ENCODE data around the gene KIF1B. TPM values are rescaled to one million over a fixed set of nuclear protein-coding genes. Genes with fewer than 3 reads are reported as not detected.
A peak's percentile ranks its signal among the peaks of the same experiment; 100 is the strongest.

The KIF1B gene
- total and polyA plus RNA-seq, 9 of the 15 experiments (the other 6 are each of a cell fraction or from before 2014, with no cell fraction given), result 2.8 to 19.8 (median 11.9) TPM

DNA sequence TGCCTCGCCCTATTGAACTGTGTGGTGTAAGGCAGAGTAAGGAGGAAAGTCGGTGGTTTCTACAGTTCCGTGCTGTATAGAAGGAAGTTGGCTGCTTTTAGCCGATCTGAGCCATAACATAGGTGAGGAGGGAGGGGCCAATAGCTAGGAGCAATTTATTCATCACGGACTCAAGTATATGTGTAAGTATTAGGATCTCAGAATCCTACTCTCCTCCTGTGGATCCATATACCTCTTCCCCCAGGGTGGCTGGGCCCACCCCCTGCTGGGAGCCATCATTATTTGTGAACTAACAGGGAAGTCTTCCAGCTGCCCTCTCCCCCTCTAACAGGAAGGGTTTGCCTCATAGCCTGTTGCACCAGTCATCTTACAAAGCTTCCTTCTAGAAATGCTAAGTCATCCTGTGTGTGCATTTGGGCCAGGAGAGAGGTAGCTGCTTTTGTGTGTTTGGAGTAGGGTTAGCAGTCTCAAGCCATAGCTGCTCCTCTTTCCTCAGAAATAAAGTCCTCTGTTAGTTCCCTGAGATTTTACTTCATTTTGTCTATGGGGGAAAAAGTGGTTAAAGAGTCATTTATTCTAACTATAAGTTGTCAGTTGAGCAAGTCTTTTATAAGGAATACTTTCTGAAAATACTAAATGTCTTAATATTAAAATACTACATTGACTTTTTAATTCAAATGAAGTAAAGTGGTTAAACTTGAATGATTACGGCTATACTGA lies 205.0 kb downstream of the KIF1B start (continued):
- TF ChIP-seq PBX2 (CRISPR knock-in tag; IDR thresholded peaks at IDR 0.05; ENCODE audit: low read depth) (no peak), PBX2 (tag; conservative IDR thresholded peaks at IDR 0.05; ENCODE audit: low read depth) (peak; percentile 43), REST (IDR thresholded peaks at IDR 0.05; ENCODE audit: borderline replicate concordance) (0 out of 2 replicates have a peak, but pooled peaks have one; percentile 2), REST (CRISPR knock-in tag; IDR thresholded peaks at IDR 0.05; ENCODE audit: low read depth) (no peak), SMAD4 (CRISPR knock-in tag; conservative IDR thresholded peaks at IDR 0.05) (peak; percentile 72), ZFP36 (IDR thresholded peaks at IDR 0.05; ENCODE audit: low read depth, low read length, partially characterized antibody) (peak; percentile 82), ZNF354B (CRISPR knock-in tag; IDR thresholded peaks at IDR 0.05) (peak; percentile 26; the same call in 1 of the 2 replicates), ZNF197 (CRISPR knock-in tag; IDR thresholded peaks at IDR 0.05; ENCODE audit: low read depth) (no peak)
- TF ChIP-seq, protein P1, sequence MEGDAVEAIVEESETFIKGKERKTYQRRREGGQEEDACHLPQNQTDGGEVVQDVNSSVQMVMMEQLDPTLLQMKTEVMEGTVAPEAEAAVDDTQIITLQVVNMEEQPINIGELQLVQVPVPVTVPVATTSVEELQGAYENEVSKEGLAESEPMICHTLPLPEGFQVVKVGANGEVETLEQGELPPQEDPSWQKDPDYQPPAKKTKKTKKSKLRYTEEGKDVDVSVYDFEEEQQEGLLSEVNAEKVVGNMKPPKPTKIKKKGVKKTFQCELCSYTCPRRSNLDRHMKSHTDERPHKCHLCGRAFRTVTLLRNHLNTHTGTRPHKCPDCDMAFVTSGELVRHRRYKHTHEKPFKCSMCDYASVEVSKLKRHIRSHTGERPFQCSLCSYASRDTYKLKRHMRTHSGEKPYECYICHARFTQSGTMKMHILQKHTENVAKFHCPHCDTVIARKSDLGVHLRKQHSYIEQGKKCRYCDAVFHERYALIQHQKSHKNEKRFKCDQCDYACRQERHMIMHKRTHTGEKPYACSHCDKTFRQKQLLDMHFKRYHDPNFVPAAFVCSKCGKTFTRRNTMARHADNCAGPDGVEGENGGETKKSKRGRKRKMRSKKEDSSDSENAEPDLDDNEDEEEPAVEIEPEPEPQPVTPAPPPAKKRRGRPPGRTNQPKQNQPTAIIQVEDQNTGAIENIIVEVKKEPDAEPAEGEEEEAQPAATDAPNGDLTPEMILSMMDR (IDR thresholded peaks at IDR 0.05 in 2 of 3, conservative IDR thresholded peaks at IDR 0.05 in 1 of 3; ENCODE audit: insufficient read depth in 2 of 3, low read depth in 1 of 3, low read length in 3 of 3), result 0 out of 6 replicates have a peak, but pooled peaks of 1 of the 3 experiments have one; percentile 1
- TF ChIP-seq, protein P2, sequence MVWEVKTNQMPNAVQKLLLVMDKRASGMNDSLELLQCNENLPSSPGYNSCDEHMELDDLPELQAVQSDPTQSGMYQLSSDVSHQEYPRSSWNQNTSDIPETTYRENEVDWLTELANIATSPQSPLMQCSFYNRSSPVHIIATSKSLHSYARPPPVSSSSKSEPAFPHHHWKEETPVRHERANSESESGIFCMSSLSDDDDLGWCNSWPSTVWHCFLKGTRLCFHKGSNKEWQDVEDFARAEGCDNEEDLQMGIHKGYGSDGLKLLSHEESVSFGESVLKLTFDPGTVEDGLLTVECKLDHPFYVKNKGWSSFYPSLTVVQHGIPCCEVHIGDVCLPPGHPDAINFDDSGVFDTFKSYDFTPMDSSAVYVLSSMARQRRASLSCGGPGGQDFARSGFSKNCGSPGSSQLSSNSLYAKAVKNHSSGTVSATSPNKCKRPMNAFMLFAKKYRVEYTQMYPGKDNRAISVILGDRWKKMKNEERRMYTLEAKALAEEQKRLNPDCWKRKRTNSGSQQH (CRISPR knock-in tag; IDR thresholded peaks at IDR 0.05), result no peak
